Breast epithelium (tissue), 4 donors: ENCODE data around the gene MRPS9. TPM values are rescaled to one million over a fixed set of nuclear protein-coding genes. Genes with fewer than 3 reads are reported as not detected.

Experiments used
- DNase-seq, 2 donors: peaks; one replicate each; pipeline ENCODE4 v3.0.0-alpha.2; 2019; ENCODE audit warnings: low spot score in 2 of 2
- H3K27ac ChIP-seq, 2 donors: fragments of 200-600 bp; sonication (generic) in 1 of 2; one replicate each; pipeline ENCODE4 v1.5.1; 2016 to 2019; ENCODE audit warnings: mild to moderate bottlenecking in 1 of 2
- H3K27me3 ChIP-seq, 2 donors: fragments of 200-600 bp; sonication (generic) in 1 of 2; one replicate each; pipeline versions ENCODE4 v1.5.1 to v1.6.0; 2017 to 2019; ENCODE audit warnings: control low read depth in 1 of 2, mild to moderate bottlenecking in 1 of 2
- H3K36me3 ChIP-seq: fragments of 200-600 bp; one replicate; pipeline ENCODE4 v1.5.1; 2019
- H3K4me1 ChIP-seq, 2 donors: fragments of 200-600 bp; sonication (generic); one replicate each; pipeline ENCODE4 v1.5.1; 2016 to 2019; ENCODE audit warnings: control low read depth in 1 of 2
- H3K4me3 ChIP-seq, 3 donors: fragments of 200-600 bp; sonication (generic); 1 replicate in 2 of 3; 2 replicates in 1 of 3; pipeline ENCODE4 v1.5.1; 2016 to 2019; ENCODE audit warnings: mild to moderate bottlenecking in 3 of 3, moderate library complexity in 2 of 3
- H3K9me3 ChIP-seq, 2 donors: fragments of 200-600 bp; sonication (generic) in 1 of 2; one replicate each; pipeline ENCODE4 v1.5.1; 2016 to 2019; ENCODE audit warnings: control low read depth in 1 of 2
- CTCF ChIP-seq, 3 donors: fragments of 450-650 bp; IDR thresholded peaks; one replicate each; pipeline ENCODE4 v1.5.1; 2016 to 2017; ENCODE audit warnings: antibody characterized with exemption in 3 of 3, mild to moderate bottlenecking in 3 of 3, moderate library complexity in 3 of 3
- POLR2A ChIP-seq: fragments of 450-650 bp; IDR thresholded peaks from one replicate; pipeline ENCODE4 v1.6.1; 2016; ENCODE audit warnings: antibody characterized with exemption, mild to moderate bottlenecking, moderate library complexity
- POLR2AphosphoS5 ChIP-seq, 3 donors: sonication (generic); formaldehyde crosslinking; IDR thresholded peaks; one replicate each; pipeline ENCODE4 v1.6.1; 2017; ENCODE audit warnings: antibody characterized with exemption in 3 of 3
- intact Hi-C: fragments of 100-400 bp; cut with DNase I; formaldehyde crosslinking; loops from one replicate; pipeline ENCODE4 v1.15.1; 2023; ENCODE audit warnings: low total_unique reads
- total RNA-seq, 3 donors: library from RNA; depleted of rRNA; stranded (reverse); fragments of >200 nt; gene quantifications; one replicate each; pipeline ENCODE4 v1.1.0, GENCODE V29; 2016

The MRPS9 gene
- total RNA-seq, 3 donors from 2014 or later = 14.1 to 26.3 (median 18.0) TPM

- H3K27ac ChIP-seq = no peak overlapping the region
- no peak for DNase-seq
- no peaks in the 10 kb centered on the region for H3K4me1 ChIP-seq
Observed at GRCh38 chr2:105087273-105087672, 49.4 kb downstream of the MRPS9 start.

DNA sequence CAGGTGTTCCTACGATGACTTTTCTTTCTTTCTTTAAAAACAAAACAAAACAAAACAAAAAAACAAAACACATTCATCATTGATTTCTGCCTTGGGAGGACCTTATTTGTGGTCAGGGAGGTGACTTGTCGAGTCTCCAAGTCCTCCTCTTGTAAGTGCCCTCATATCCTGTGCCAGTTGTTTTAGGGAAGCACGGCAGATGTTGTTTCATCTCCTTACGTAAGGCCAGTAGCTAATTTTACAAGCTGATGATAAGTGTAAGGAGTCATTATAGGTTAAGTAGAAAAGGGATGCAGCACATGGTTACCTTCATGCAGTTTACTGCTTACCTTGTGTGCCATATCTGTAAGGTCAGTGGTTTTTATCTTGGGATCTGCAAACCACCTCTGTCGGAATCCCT, 52.2 kb downstream of the MRPS9 start:
- no peaks in the 10 kb centered on the region for H3K4me1 ChIP-seq
- no peaks in the 10 kb centered on the region for H3K9me3 ChIP-seq
- no peak for DNase-seq
- H3K27ac ChIP-seq = no peak overlapping the region
- no peak for TF ChIP-seq POLR2A
- TF ChIP-seq CTCF (IDR thresholded peaks at IDR 0.05) = no peak
- no peak for TF ChIP-seq POLR2AphosphoS5 (IDR thresholded peaks at IDR 0.05)
- no peaks in the 10 kb centered on the region for H3K36me3 ChIP-seq
- intact Hi-C loops = loop anchor here (10.0 kb wide), 2 partner anchors 145 to 325 kb away; no protein-coding TSS in a partner anchor
- H3K4me3 ChIP-seq = no peak overlapping the region
- no peaks in the 10 kb centered on the region for H3K27me3 ChIP-seq

More at GRCh38 chr2:105087273-105087672, 49.4 kb downstream of the MRPS9 start:
- intact Hi-C loops = no loop called here
- Histone ChIP-seq H3K9me3 (no peaks in the 10 kb centered on the region), H3K36me3 (no peaks in the 10 kb centered on the region), H3K4me3 (no peak overlapping the region), H3K27me3 (no peaks in the 10 kb centered on the region)
- no peak for TF ChIP-seq POLR2AphosphoS5 (IDR thresholded peaks at IDR 0.05)
- TF ChIP-seq POLR2A = no peak
- TF ChIP-seq CTCF (IDR thresholded peaks at IDR 0.05) = no peak

DNA sequence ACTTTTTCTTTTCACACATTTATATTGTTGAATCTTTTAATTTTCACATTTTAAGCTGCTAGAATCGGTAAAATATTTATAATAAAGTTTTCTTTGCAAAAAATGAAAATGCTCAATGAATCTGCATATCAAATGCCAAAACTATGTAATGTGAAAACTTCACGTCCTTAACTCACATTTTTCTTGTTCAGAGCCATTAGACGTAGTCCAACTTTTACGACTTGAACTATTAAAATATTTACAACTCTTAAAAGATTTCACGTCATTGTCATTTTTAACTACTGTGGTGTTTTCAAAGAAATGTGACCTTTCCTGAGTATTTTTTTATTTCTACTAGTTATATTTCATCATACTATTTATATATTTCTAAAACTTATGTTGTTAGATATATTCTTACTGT, 54.9 kb downstream of the MRPS9 start:
- Histone ChIP-seq H3K9me3 (no peaks in the 10 kb centered on the region), H3K4me1 (no peaks in the 10 kb centered on the region), H3K4me3 (no peak overlapping the region), H3K27me3 (no peaks in the 10 kb centered on the region), H3K36me3 (no peaks in the 10 kb centered on the region), H3K27ac (no peak overlapping the region)
- TF ChIP-seq POLR2AphosphoS5 (IDR thresholded peaks at IDR 0.05) = no peak
- intact Hi-C loops = loop anchor here (10.0 kb wide), 2 partner anchors 142 to 322 kb away; no protein-coding TSS in a partner anchor
- no peak for DNase-seq

- no peaks in the 10 kb centered on the region for H3K27me3 ChIP-seq
- no peaks in the 10 kb centered on the region for H3K4me1 ChIP-seq
- no peak for TF ChIP-seq CTCF (IDR thresholded peaks at IDR 0.05)
- TF ChIP-seq POLR2A = no peak
- no peak for TF ChIP-seq POLR2AphosphoS5 (IDR thresholded peaks at IDR 0.05)
- no peak overlapping the region for H3K27ac ChIP-seq
- no peaks in the 10 kb centered on the region for H3K9me3 ChIP-seq
- H3K4me3 ChIP-seq = no peak overlapping the region
- no peak for DNase-seq
- intact Hi-C loops = loop anchor here (10.0 kb wide), 2 partner anchors 136 to 316 kb away; no protein-coding TSS in a partner anchor
- no peaks in the 10 kb centered on the region for H3K36me3 ChIP-seq
Observed at GRCh38 chr2:105099153-105099552, 61.3 kb downstream of the MRPS9 start.

- intact Hi-C loops = no loop called here
- H3K27me3 ChIP-seq = no peaks in the 10 kb centered on the region
- no peaks in the 10 kb centered on the region for H3K4me1 ChIP-seq
- H3K36me3 ChIP-seq = no peaks in the 10 kb centered on the region
- TF ChIP-seq POLR2AphosphoS5 (IDR thresholded peaks at IDR 0.05) = no peak
- no peak for TF ChIP-seq CTCF (IDR thresholded peaks at IDR 0.05)
- no peak for TF ChIP-seq POLR2A
- no peak overlapping the region for H3K4me3 ChIP-seq
- H3K9me3 ChIP-seq = no peaks in the 10 kb centered on the region
- no peak for DNase-seq
- H3K27ac ChIP-seq = no peak overlapping the region
Observed at GRCh38 chr2:105100046-105100840, 62.4 kb downstream of the MRPS9 start.
